ENCODE results near the gene FOXJ1. TPM values are rescaled to one million over a fixed set of nuclear protein-coding genes. Genes with fewer than 3 reads are reported as not detected.

Gene FOXJ1
- total and polyA plus RNA-seq, 2 of the 13 experiments (the other 11 are each of a cell fraction or from before 2014, with no cell fraction given) = 0.98 to 1.6 TPM

GRCh38 chr17:76131692-76132573, 9.1 kb downstream of the FOXJ1 start (continued):
- TF ChIP-seq IRF2 (CRISPR knock-in tag; IDR thresholded peaks at IDR 0.05) = 0 out of 2 replicates have a peak, but pooled peaks have one; percentile 12
- TF ChIP-seq ZMYM2 (CRISPR knock-in tag; IDR thresholded peaks at IDR 0.05) = no peak
- TF ChIP-seq MTF1 (CRISPR knock-in tag; IDR thresholded peaks at IDR 0.05) = no peak
- no peak for TF ChIP-seq ZNF33B (CRISPR knock-in tag; IDR thresholded peaks at IDR 0.05)
- TF ChIP-seq HNF1A (IDR thresholded peaks at IDR 0.05; ENCODE audit: low read depth) = no peak
- TF ChIP-seq HNF1A (CRISPR knock-in tag; IDR thresholded peaks at IDR 0.05; ENCODE audit: borderline replicate concordance) = no peak
- TF ChIP-seq RXRA (CRISPR knock-in tag; IDR thresholded peaks at IDR 0.05) = peak; percentile 72
- TF ChIP-seq AGO1 (IDR thresholded peaks at IDR 0.05; ENCODE audit: low read depth, low read length, poor library complexity, severe bottlenecking) = peak; percentile 33
- no peak for TF ChIP-seq PPARG (CRISPR knock-in tag; conservative IDR thresholded peaks at IDR 0.05)
- TF ChIP-seq, protein P1, sequence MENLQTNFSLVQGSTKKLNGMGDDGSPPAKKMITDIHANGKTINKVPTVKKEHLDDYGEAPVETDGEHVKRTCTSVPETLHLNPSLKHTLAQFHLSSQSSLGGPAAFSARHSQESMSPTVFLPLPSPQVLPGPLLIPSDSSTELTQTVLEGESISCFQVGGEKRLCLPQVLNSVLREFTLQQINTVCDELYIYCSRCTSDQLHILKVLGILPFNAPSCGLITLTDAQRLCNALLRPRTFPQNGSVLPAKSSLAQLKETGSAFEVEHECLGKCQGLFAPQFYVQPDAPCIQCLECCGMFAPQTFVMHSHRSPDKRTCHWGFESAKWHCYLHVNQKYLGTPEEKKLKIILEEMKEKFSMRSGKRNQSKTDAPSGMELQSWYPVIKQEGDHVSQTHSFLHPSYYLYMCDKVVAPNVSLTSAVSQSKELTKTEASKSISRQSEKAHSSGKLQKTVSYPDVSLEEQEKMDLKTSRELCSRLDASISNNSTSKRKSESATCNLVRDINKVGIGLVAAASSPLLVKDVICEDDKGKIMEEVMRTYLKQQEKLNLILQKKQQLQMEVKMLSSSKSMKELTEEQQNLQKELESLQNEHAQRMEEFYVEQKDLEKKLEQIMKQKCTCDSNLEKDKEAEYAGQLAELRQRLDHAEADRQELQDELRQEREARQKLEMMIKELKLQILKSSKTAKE (CRISPR knock-in tag; IDR thresholded peaks at IDR 0.05; ENCODE audit: borderline replicate concordance) = no peak
- TF ChIP-seq CHCHD3 (CRISPR knock-in tag; IDR thresholded peaks at IDR 0.05) = 0 out of 2 replicates have a peak, but pooled peaks have one; percentile 71
- TF ChIP-seq HNRNPH1 (optimal IDR thresholded peaks at IDR 0.05; ENCODE audit: low read depth, low read length) = no peak
- TF ChIP-seq NFIB (CRISPR knock-in tag; IDR thresholded peaks at IDR 0.05; ENCODE audit: borderline replicate concordance) = no peak
- no peak for TF ChIP-seq ELF3 (CRISPR knock-in tag; IDR thresholded peaks at IDR 0.05)
- TF ChIP-seq ZMAT3 (CRISPR knock-in tag; conservative IDR thresholded peaks at IDR 0.05) = no peak
- TF ChIP-seq ZNF414 (CRISPR knock-in tag; IDR thresholded peaks at IDR 0.05) = no peak
- peak; percentile 32; the same call in 1 of the 2 replicates for TF ChIP-seq ARID5B (CRISPR knock-in tag; IDR thresholded peaks at IDR 0.05)
- TF ChIP-seq ZNF879 (CRISPR knock-in tag; IDR thresholded peaks at IDR 0.05) = no peak
